AG08396 (cell line): ENCODE results near the gene PDK1.

Source experiments
- DNase-seq: peaks from one replicate; pipeline ENCODE4 v3.0.0; 2012; ENCODE audit warnings: low spot score, mixed read lengths

The PDK1 gene

DNA sequence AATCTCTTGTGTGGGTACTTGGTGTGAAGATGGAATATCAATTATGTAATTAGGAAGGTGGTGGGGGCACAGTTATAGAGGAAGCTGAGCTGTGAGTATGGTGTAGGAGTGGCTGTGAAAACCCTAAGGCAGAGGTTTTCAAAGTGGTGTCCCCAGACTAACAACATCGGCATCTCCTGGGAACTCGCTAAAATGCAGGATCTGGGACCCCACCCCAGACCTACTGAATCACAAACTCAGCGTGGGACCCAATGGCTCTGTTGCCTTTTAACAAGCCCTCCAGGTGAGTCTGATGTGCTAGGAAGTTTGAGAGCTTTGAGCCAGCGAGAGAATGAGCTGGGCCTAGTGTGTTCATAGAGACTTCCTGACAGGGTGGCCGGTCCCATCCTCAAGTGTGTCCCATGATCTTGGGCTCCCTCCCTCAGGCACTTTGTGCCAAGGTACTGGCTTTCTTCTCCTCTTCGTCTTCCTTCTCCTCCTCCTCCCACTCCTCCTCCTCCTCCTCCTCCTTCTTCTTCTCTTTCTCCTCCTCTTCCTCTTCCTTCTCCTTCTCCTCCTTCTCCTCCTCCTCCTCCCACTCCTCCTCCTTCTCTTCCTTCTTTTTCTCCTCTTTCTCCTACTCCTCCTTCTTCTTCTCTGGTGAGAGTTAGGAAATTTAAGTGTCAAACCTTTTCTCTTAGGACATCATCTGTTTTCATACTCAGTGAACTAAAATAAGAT lies 86.6 kb downstream of the PDK1 start:
- DNase-seq: no peak

- peak; percentile 43 for DNase-seq
Measured at GRCh38 chr2:172643142-172643541, 87.3 kb downstream of the PDK1 start.

GRCh38 chr2:172647439-172647838 lies 91.5 kb downstream of the PDK1 start:
- no peak for DNase-seq

GRCh38 chr2:172655091-172655837 lies 99.4 kb downstream of the PDK1 start:
- peak; percentile 49 for DNase-seq

- no peak for DNase-seq
Measured at GRCh38 chr2:172655838-172656573, 100.1 kb downstream of the PDK1 start.
